Measurements from ENCODE around the gene NOS1AP.

The NOS1AP gene

GRCh38 chr1:162391790-162392563 is 322.5 kb downstream of the NOS1AP start:
- Histone ChIP-seq H3K27ac (ENCODE audit: low read depth in 2 of 2, low read length in 2 of 2) (no peak overlapping the region), H3K9me3 (ENCODE audit: control insufficient read depth in 2 of 2, low read length in 2 of 2) (no peaks in the 10 kb centered on the region), H3K4me1 (ENCODE audit: control insufficient read depth in 2 of 2, insufficient read depth in 2 of 2, low read length in 2 of 2) (peaks cover 13 to 19% of the 10 kb centered on the region in 2 donors), H3K4me3 (ENCODE audit: low read length in 2 of 2) (no peak overlapping the region), H3K9ac (ENCODE audit: low read depth in 1 of 2, low read length in 2 of 2) (no peak overlapping the region), H3K27me3 (ENCODE audit: control insufficient read depth in 2 of 2, insufficient read depth in 2 of 2, low read length in 2 of 2) (no peaks in the 10 kb centered on the region), H3K36me3 (ENCODE audit: control insufficient read depth in 2 of 2, insufficient read depth in 2 of 2, low read length in 2 of 2) (no peaks in the 10 kb centered on the region)

GRCh38 chr1:162396201-162396906 is 326.9 kb downstream of the NOS1AP start:
- no peak overlapping the region for H3K9ac ChIP-seq (ENCODE audit: low read depth in 1 of 2, low read length in 2 of 2)
- H3K4me3 ChIP-seq (ENCODE audit: low read length in 2 of 2), result no peak overlapping the region
- peaks cover 0 to 6% of the 10 kb centered on the region in 2 donors for H3K4me1 ChIP-seq (ENCODE audit: control insufficient read depth in 2 of 2, insufficient read depth in 2 of 2, low read length in 2 of 2)
- no peaks in the 10 kb centered on the region for H3K27me3 ChIP-seq (ENCODE audit: control insufficient read depth in 2 of 2, insufficient read depth in 2 of 2, low read length in 2 of 2)
- H3K27ac ChIP-seq (ENCODE audit: low read depth in 2 of 2, low read length in 2 of 2), result no peak overlapping the region
- no peaks in the 10 kb centered on the region for H3K36me3 ChIP-seq (ENCODE audit: control insufficient read depth in 2 of 2, insufficient read depth in 2 of 2, low read length in 2 of 2)
- no peaks in the 10 kb centered on the region for H3K9me3 ChIP-seq (ENCODE audit: control insufficient read depth in 2 of 2, low read length in 2 of 2)

- Histone ChIP-seq H3K36me3 (ENCODE audit: control insufficient read depth in 2 of 2, insufficient read depth in 2 of 2, low read length in 2 of 2) (no peaks in the 10 kb centered on the region), H3K4me3 (ENCODE audit: low read length in 2 of 2) (no peak overlapping the region), H3K9ac (ENCODE audit: low read depth in 1 of 2, low read length in 2 of 2) (no peak overlapping the region), H3K27ac (ENCODE audit: low read depth in 2 of 2, low read length in 2 of 2) (no peak overlapping the region), H3K27me3 (ENCODE audit: control insufficient read depth in 2 of 2, insufficient read depth in 2 of 2, low read length in 2 of 2) (no peaks in the 10 kb centered on the region), H3K9me3 (ENCODE audit: control insufficient read depth in 2 of 2, low read length in 2 of 2) (no peaks in the 10 kb centered on the region), H3K4me1 (ENCODE audit: control insufficient read depth in 2 of 2, insufficient read depth in 2 of 2, low read length in 2 of 2) (peaks cover 0 to under 1% of the 10 kb centered on the region in 2 donors)
Measured at GRCh38 chr1:162397039-162397448, 327.6 kb downstream of the NOS1AP start.

- H3K27ac ChIP-seq (ENCODE audit: low read depth in 2 of 2, low read length in 2 of 2), result no peak overlapping the region
- no peaks in the 10 kb centered on the region for H3K4me1 ChIP-seq (ENCODE audit: control insufficient read depth in 2 of 2, insufficient read depth in 2 of 2, low read length in 2 of 2)
- no peak overlapping the region for H3K9ac ChIP-seq (ENCODE audit: low read depth in 1 of 2, low read length in 2 of 2)
- H3K27me3 ChIP-seq (ENCODE audit: control insufficient read depth in 2 of 2, insufficient read depth in 2 of 2, low read length in 2 of 2), result no peaks in the 10 kb centered on the region
- H3K9me3 ChIP-seq (ENCODE audit: control insufficient read depth in 2 of 2, low read length in 2 of 2), result no peaks in the 10 kb centered on the region
- H3K4me3 ChIP-seq (ENCODE audit: low read length in 2 of 2), result no peak overlapping the region
- H3K36me3 ChIP-seq (ENCODE audit: control insufficient read depth in 2 of 2, insufficient read depth in 2 of 2, low read length in 2 of 2), result no peaks in the 10 kb centered on the region
Measured at GRCh38 chr1:162397943-162398560, 328.6 kb downstream of the NOS1AP start.

GRCh38 chr1:162398999-162399580 is 329.6 kb downstream of the NOS1AP start:
- H3K27me3 ChIP-seq (ENCODE audit: control insufficient read depth in 2 of 2, insufficient read depth in 2 of 2, low read length in 2 of 2), result no peaks in the 10 kb centered on the region
- no peaks in the 10 kb centered on the region for H3K36me3 ChIP-seq (ENCODE audit: control insufficient read depth in 2 of 2, insufficient read depth in 2 of 2, low read length in 2 of 2)
- H3K4me1 ChIP-seq (ENCODE audit: control insufficient read depth in 2 of 2, insufficient read depth in 2 of 2, low read length in 2 of 2), result no peaks in the 10 kb centered on the region
- H3K4me3 ChIP-seq (ENCODE audit: low read length in 2 of 2), result no peak overlapping the region
- no peak overlapping the region for H3K27ac ChIP-seq (ENCODE audit: low read depth in 2 of 2, low read length in 2 of 2)
- no peak overlapping the region for H3K9ac ChIP-seq (ENCODE audit: low read depth in 1 of 2, low read length in 2 of 2)
- no peaks in the 10 kb centered on the region for H3K9me3 ChIP-seq (ENCODE audit: control insufficient read depth in 2 of 2, low read length in 2 of 2)

- H3K27ac ChIP-seq (ENCODE audit: low read depth in 2 of 2, low read length in 2 of 2), result no peak overlapping the region
- no peak overlapping the region for H3K9ac ChIP-seq (ENCODE audit: low read depth in 1 of 2, low read length in 2 of 2)
- no peak overlapping the region for H3K4me3 ChIP-seq (ENCODE audit: low read length in 2 of 2)
- H3K4me1 ChIP-seq (ENCODE audit: control insufficient read depth in 2 of 2, insufficient read depth in 2 of 2, low read length in 2 of 2), result no peaks in the 10 kb centered on the region
- no peaks in the 10 kb centered on the region for H3K36me3 ChIP-seq (ENCODE audit: control insufficient read depth in 2 of 2, insufficient read depth in 2 of 2, low read length in 2 of 2)
- H3K9me3 ChIP-seq (ENCODE audit: control insufficient read depth in 2 of 2, low read length in 2 of 2), result no peaks in the 10 kb centered on the region
- H3K27me3 ChIP-seq (ENCODE audit: control insufficient read depth in 2 of 2, insufficient read depth in 2 of 2, low read length in 2 of 2), result no peaks in the 10 kb centered on the region
Measured at GRCh38 chr1:162400790-162401355, 331.4 kb downstream of the NOS1AP start.

- Histone ChIP-seq H3K27me3 (ENCODE audit: control insufficient read depth in 2 of 2, insufficient read depth in 2 of 2, low read length in 2 of 2) (no peaks in the 10 kb centered on the region), H3K4me1 (ENCODE audit: control insufficient read depth in 2 of 2, insufficient read depth in 2 of 2, low read length in 2 of 2) (no peaks in the 10 kb centered on the region), H3K4me3 (ENCODE audit: low read length in 2 of 2) (no peak overlapping the region), H3K9me3 (ENCODE audit: control insufficient read depth in 2 of 2, low read length in 2 of 2) (no peaks in the 10 kb centered on the region), H3K27ac (ENCODE audit: low read depth in 2 of 2, low read length in 2 of 2) (no peak overlapping the region), H3K36me3 (ENCODE audit: control insufficient read depth in 2 of 2, insufficient read depth in 2 of 2, low read length in 2 of 2) (no peaks in the 10 kb centered on the region), H3K9ac (ENCODE audit: low read depth in 1 of 2, low read length in 2 of 2) (no peak overlapping the region)
Measured at GRCh38 chr1:162404550-162405160, 335.2 kb downstream of the NOS1AP start.

GRCh38 chr1:162405800-162406199 is 336.3 kb downstream of the NOS1AP start:
- Histone ChIP-seq H3K27ac (ENCODE audit: low read depth in 2 of 2, low read length in 2 of 2) (no peak overlapping the region), H3K27me3 (ENCODE audit: control insufficient read depth in 2 of 2, insufficient read depth in 2 of 2, low read length in 2 of 2) (no peaks in the 10 kb centered on the region), H3K9me3 (ENCODE audit: control insufficient read depth in 2 of 2, low read length in 2 of 2) (no peaks in the 10 kb centered on the region), H3K9ac (ENCODE audit: low read depth in 1 of 2, low read length in 2 of 2) (no peak overlapping the region), H3K36me3 (ENCODE audit: control insufficient read depth in 2 of 2, insufficient read depth in 2 of 2, low read length in 2 of 2) (no peaks in the 10 kb centered on the region), H3K4me1 (ENCODE audit: control insufficient read depth in 2 of 2, insufficient read depth in 2 of 2, low read length in 2 of 2) (no peaks in the 10 kb centered on the region), H3K4me3 (ENCODE audit: low read length in 2 of 2) (no peak overlapping the region)

GRCh38 chr1:162406811-162407210 is 337.3 kb downstream of the NOS1AP start:
- Histone ChIP-seq H3K27me3 (ENCODE audit: control insufficient read depth in 2 of 2, insufficient read depth in 2 of 2, low read length in 2 of 2) (no peaks in the 10 kb centered on the region), H3K4me1 (ENCODE audit: control insufficient read depth in 2 of 2, insufficient read depth in 2 of 2, low read length in 2 of 2) (no peaks in the 10 kb centered on the region), H3K27ac (ENCODE audit: low read depth in 2 of 2, low read length in 2 of 2) (no peak overlapping the region), H3K36me3 (ENCODE audit: control insufficient read depth in 2 of 2, insufficient read depth in 2 of 2, low read length in 2 of 2) (no peaks in the 10 kb centered on the region), H3K9me3 (ENCODE audit: control insufficient read depth in 2 of 2, low read length in 2 of 2) (no peaks in the 10 kb centered on the region), H3K9ac (ENCODE audit: low read depth in 1 of 2, low read length in 2 of 2) (no peak overlapping the region), H3K4me3 (ENCODE audit: low read length in 2 of 2) (no peak overlapping the region)
